Renal cortex interstitium (tissue), 11 donors: ENCODE measurements around the gene EDIL3. TPM values are rescaled to one million over a fixed set of nuclear protein-coding genes. Genes with fewer than 3 reads are reported as not detected.
A peak's percentile ranks its signal among the peaks of the same experiment; 100 is the strongest.

Experiments
- DNase-seq, 11 donors: peaks; one replicate each; pipeline ENCODE4 v3.0.0-alpha.2; 2013; ENCODE audit warnings: low read depth in 9 of 11, low spot score in 4 of 11; ENCODE audit errors: extremely low read depth in 1 of 11
- polyA plus RNA-seq, 3 donors: library from polyadenylated mRNA; unstranded; fragments of 120-200 nt; gene quantifications; one replicate each; pipeline ENCODE4 v1.2.1, GENCODE V29; 2013; ENCODE audit not compliant: insufficient read length in 3 of 3

The EDIL3 gene
- polyA plus RNA-seq, 3 donors, result 41.3 to 60.3 (median 54.4) TPM

- DNase-seq, result no peak
These were observed 105.4 kb downstream of the EDIL3 start for GRCh38 chr5:84279234-84279633.

- DNase-seq, result no peak
These were observed 109.1 kb downstream of the EDIL3 start for GRCh38 chr5:84275609-84276008.

GRCh38 chr5:84274585-84275468, 109.9 kb downstream of the EDIL3 start:
- DNase-seq, result peak in 5 of 11 donors; percentile 4 to 35 (median 21)

GRCh38 chr5:84273517-84273883, 111.2 kb downstream of the EDIL3 start:
- no peak for DNase-seq

GRCh38 chr5:84272771-84273516, 111.7 kb downstream of the EDIL3 start:
- DNase-seq, result no peak

GRCh38 chr5:84265739-84266550, 118.7 kb downstream of the EDIL3 start:
- DNase-seq, result no peak

- DNase-seq, result no peak
These were observed 119.5 kb downstream of the EDIL3 start for GRCh38 chr5:84265130-84265529.

- DNase-seq, result no peak
These were observed 123.7 kb downstream of the EDIL3 start for GRCh38 chr5:84260939-84261338.

- DNase-seq, result no peak
These were observed 124.5 kb downstream of the EDIL3 start for GRCh38 chr5:84260140-84260539.

- no peak for DNase-seq
These were observed 125.2 kb downstream of the EDIL3 start for GRCh38 chr5:84259283-84260045.

GRCh38 chr5:84257061-84257460, 127.6 kb downstream of the EDIL3 start:
- DNase-seq, result no peak

GRCh38 chr5:84255315-84255714, 129.4 kb downstream of the EDIL3 start:
- no peak for DNase-seq

GRCh38 chr5:84253946-84254345, 130.7 kb downstream of the EDIL3 start:
- no peak for DNase-seq

- DNase-seq, result no peak
These were observed 133.2 kb downstream of the EDIL3 start for GRCh38 chr5:84251503-84251902.

GRCh38 chr5:84249918-84250630, 134.6 kb downstream of the EDIL3 start:
- no peak for DNase-seq

- no peak for DNase-seq
These were observed 136.7 kb downstream of the EDIL3 start for GRCh38 chr5:84248013-84248412.

GRCh38 chr5:84242286-84242685, 142.4 kb downstream of the EDIL3 start:
- no peak for DNase-seq

- no peak for DNase-seq
These were observed 145.2 kb downstream of the EDIL3 start for GRCh38 chr5:84239494-84239893.
